GM10266 (cell line): ENCODE measurements around the gene UBL4B.

Experiments used
- DNase-seq: peaks from one replicate; pipeline ENCODE4 v3.0.0; 2012; ENCODE audit errors: extremely low spot score
- CTCF ChIP-seq: IDR thresholded peaks from 2 replicates; pipeline ENCODE4 v1.5.1; 2012; ENCODE audit warnings: mild to moderate bottlenecking, low read depth; ENCODE audit not compliant: control insufficient read depth, insufficient read depth; ENCODE audit errors: missing control alignments

Gene UBL4B, protein sequence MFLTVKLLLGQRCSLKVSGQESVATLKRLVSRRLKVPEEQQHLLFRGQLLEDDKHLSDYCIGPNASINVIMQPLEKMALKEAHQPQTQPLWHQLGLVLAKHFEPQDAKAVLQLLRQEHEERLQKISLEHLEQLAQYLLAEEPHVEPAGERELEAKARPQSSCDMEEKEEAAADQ

GRCh38 chr1:110112143-110112542 is at the start of gene UBL4B:
TSS of gene UBL4B (plus strand) at chr1:110112443. CDS start at chr1:110112535, 92 bp downstream.
- no peak for TF ChIP-seq CTCF

GRCh38 chr1:110062612-110063011 is 49.6 kb upstream of the UBL4B start:
- DNase-seq = no peak
- no peak for TF ChIP-seq CTCF

More at GRCh38 chr1:110112143-110112542, at the start of gene UBL4B:
- no peak for DNase-seq

DNA sequence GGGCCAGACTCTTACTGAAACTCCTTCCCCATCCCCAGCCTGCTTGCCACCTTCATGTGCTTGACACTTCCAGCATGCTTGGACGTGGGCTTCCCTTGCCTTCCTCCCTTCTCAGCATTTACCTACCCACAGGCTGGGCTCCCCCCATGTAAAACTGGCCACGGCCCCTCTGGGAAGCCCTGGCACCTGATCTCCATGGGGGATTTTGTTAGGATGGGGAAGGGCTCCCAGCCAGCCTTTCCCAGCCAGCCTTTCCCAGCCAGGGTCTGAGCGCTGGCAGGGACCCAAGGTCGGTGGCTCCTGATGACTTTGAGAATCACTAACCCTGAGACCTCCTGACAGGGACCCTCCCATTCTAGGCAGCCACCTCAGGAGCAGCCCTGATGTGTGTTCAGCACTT is 48.5 kb upstream of the UBL4B start:
- no peak for DNase-seq
- no peak for TF ChIP-seq CTCF

GRCh38 chr1:110064576-110065337 is 47.5 kb upstream of the UBL4B start:
- no peak for DNase-seq
- TF ChIP-seq CTCF = no peak

DNA sequence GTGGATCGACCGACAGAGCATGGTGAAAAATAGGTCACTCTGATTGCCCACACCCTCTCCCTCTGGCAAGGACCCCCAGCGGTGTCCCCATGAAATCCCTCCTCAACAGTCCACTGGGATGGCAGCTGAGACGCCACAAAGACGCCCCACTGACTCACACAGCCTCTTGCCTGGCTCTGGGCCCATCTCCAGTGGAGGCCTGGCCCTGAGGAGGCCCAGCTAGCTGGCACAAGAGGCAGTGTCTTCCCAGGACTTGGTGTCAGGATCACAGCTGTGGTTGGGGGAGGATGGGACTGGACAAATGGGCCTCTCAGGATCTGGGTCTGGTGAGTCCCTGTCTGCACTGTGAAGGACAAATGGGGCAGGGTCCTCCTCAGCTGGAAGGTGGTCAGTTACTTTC is 46.4 kb upstream of the UBL4B start:
- no peak for DNase-seq
- no peak for TF ChIP-seq CTCF

- no peak for TF ChIP-seq CTCF
- DNase-seq = no peak
These were observed 44.8 kb upstream of the UBL4B start for GRCh38 chr1:110067479-110067892.
